HL-60 (cell line): ENCODE data around the gene FRA10AC1.

Source experiments
- DNase-seq, 2 experiments: peaks; one replicate each; pipeline ENCODE4 v3.0.0-alpha.2; 2010 to 2020; ENCODE audit warnings: low read depth in 1 of 2, low spot score in 1 of 2
- H3K27ac ChIP-seq: fragments of 250-450 bp; sonication (Bioruptor Pico); replicated peaks from 2 replicates; pipeline ENCODE4 v1.5.1; 2020; ENCODE audit warnings: mild to moderate bottlenecking, moderate library complexity
- H3K27me3 ChIP-seq: fragments of 250-450 bp; sonication (Bioruptor Pico); 2 replicates; pipeline ENCODE4 v1.5.1; 2021; ENCODE audit warnings: mild to moderate bottlenecking, moderate library complexity; ENCODE audit not compliant: insufficient read depth, poor library complexity, severe bottlenecking
- H3K4me3 ChIP-seq: replicated peaks from 2 replicates; pipeline ENCODE4 v1.5.1; 2011; ENCODE audit warnings: mild to moderate bottlenecking, control low read depth, low read length; ENCODE audit not compliant: insufficient read depth
- GABPA ChIP-seq: IDR thresholded peaks from 2 replicates; pipeline ENCODE4 v1.6.1; 2012; ENCODE audit warnings: low read depth
- POLR2AphosphoS5 ChIP-seq: IDR thresholded peaks from 2 replicates; pipeline ENCODE4 v1.6.1; 2012; ENCODE audit warnings: low read depth
- SPI1 ChIP-seq: IDR thresholded peaks from 2 replicates; pipeline ENCODE4 v1.6.1; 2012; ENCODE audit warnings: low read depth, mild to moderate bottlenecking, borderline replicate concordance
- TF ChIP-seq, protein P1 (sequence below): IDR thresholded peaks from one replicate; pipeline ENCODE4 v1.5.1; 2011; ENCODE audit warnings: low read length, control low read depth, inconsistent platforms; ENCODE audit not compliant: insufficient read depth
- TF ChIP-seq, protein P2 (sequence below): IDR thresholded peaks from 2 replicates; pipeline ENCODE4 v1.6.1; 2012; ENCODE audit warnings: low read depth; ENCODE audit not compliant: insufficient replicate concordance

The FRA10AC1 gene

DNA sequence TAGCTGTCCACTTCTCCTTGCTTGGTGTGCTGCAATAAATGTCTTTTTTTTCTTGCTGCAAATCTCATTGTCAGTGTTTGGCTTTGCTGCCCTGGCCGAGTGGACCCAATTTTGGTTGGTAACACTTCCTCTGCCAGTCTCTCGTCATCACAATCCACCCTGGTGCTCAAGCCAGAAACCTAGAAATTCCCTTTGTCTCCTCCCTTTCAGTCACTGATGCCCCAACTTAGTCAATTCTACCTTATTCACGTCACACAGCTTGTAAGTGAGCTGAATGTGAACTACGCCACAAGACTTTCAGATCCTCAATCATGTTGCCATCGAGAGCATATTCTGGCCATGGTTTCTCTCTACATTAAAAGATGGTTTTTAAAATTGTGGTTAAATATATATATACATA, 13.0 kb upstream of the FRA10AC1 start:
- TF ChIP-seq POLR2AphosphoS5, result no peak
- TF ChIP-seq GABPA, result no peak
- TF ChIP-seq, protein P1, sequence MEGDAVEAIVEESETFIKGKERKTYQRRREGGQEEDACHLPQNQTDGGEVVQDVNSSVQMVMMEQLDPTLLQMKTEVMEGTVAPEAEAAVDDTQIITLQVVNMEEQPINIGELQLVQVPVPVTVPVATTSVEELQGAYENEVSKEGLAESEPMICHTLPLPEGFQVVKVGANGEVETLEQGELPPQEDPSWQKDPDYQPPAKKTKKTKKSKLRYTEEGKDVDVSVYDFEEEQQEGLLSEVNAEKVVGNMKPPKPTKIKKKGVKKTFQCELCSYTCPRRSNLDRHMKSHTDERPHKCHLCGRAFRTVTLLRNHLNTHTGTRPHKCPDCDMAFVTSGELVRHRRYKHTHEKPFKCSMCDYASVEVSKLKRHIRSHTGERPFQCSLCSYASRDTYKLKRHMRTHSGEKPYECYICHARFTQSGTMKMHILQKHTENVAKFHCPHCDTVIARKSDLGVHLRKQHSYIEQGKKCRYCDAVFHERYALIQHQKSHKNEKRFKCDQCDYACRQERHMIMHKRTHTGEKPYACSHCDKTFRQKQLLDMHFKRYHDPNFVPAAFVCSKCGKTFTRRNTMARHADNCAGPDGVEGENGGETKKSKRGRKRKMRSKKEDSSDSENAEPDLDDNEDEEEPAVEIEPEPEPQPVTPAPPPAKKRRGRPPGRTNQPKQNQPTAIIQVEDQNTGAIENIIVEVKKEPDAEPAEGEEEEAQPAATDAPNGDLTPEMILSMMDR, result no peak
- TF ChIP-seq SPI1, result no peak
- TF ChIP-seq, protein P2, sequence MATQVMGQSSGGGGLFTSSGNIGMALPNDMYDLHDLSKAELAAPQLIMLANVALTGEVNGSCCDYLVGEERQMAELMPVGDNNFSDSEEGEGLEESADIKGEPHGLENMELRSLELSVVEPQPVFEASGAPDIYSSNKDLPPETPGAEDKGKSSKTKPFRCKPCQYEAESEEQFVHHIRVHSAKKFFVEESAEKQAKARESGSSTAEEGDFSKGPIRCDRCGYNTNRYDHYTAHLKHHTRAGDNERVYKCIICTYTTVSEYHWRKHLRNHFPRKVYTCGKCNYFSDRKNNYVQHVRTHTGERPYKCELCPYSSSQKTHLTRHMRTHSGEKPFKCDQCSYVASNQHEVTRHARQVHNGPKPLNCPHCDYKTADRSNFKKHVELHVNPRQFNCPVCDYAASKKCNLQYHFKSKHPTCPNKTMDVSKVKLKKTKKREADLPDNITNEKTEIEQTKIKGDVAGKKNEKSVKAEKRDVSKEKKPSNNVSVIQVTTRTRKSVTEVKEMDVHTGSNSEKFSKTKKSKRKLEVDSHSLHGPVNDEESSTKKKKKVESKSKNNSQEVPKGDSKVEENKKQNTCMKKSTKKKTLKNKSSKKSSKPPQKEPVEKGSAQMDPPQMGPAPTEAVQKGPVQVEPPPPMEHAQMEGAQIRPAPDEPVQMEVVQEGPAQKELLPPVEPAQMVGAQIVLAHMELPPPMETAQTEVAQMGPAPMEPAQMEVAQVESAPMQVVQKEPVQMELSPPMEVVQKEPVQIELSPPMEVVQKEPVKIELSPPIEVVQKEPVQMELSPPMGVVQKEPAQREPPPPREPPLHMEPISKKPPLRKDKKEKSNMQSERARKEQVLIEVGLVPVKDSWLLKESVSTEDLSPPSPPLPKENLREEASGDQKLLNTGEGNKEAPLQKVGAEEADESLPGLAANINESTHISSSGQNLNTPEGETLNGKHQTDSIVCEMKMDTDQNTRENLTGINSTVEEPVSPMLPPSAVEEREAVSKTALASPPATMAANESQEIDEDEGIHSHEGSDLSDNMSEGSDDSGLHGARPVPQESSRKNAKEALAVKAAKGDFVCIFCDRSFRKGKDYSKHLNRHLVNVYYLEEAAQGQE, result no peak
- no peak overlapping the region for H3K4me3 ChIP-seq
- no peak for DNase-seq
- H3K27me3 ChIP-seq, result no peaks in the 10 kb centered on the region
- no peak overlapping the region for H3K27ac ChIP-seq

DNA sequence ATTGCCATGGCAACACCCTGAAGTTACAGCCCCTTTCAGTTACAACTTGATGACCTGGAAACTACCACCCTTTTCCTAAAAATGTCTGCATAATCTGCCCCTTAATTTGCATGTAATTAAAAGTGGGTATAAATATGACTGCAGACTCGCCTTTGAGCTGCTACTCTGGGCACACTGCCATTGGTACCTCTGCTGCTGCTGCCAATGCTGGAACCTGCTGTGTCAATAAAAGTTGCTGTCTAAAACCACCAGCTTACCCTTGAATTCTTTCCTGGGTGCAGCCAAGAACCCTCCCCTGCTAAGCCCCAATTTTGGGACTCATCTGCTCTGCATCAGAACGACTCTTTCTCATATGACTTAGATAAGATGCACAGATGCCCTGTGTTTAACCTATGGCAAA, 10.2 kb upstream of the FRA10AC1 start:
- no peak for DNase-seq
- no peak overlapping the region for H3K4me3 ChIP-seq
- H3K27ac ChIP-seq, result no peak overlapping the region
- TF ChIP-seq, protein P2, result no peak
- no peak for TF ChIP-seq GABPA
- no peak for TF ChIP-seq SPI1
- TF ChIP-seq, protein P1, result no peak
- TF ChIP-seq POLR2AphosphoS5, result no peak
- H3K27me3 ChIP-seq, result no peaks in the 10 kb centered on the region

DNA sequence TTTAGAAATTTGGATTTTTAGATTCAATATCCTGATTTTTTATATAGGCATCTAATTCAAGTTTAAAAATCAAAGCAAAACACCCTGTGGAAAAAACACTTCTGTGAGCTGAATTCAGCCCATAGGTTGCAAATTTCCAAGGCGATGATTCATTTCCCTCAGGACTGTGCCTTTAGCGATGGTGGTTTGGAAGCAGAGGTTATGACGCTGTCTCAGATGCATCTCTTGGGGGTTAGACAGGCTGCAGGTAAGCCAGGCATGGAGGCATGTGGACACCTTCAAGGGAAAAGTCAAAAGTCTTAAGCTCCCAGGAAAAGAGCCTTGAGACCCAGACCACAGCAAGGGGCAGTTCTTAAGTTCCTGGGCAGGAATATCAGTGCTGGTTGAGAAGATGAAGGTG, 9.5 kb upstream of the FRA10AC1 start:
- TF ChIP-seq, protein P2, result no peak
- TF ChIP-seq SPI1, result no peak
- TF ChIP-seq POLR2AphosphoS5, result no peak
- TF ChIP-seq, protein P1, result no peak
- TF ChIP-seq GABPA, result no peak
- no peak overlapping the region for H3K27ac ChIP-seq
- H3K4me3 ChIP-seq, result no peak overlapping the region
- H3K27me3 ChIP-seq, result no peaks in the 10 kb centered on the region
- no peak for DNase-seq
